ENCODE data around the gene GPR153. TPM values are rescaled to one million over a fixed set of nuclear protein-coding genes. Genes with fewer than 3 reads are reported as not detected.
A peak's percentile ranks its signal among the peaks of the same experiment; 100 is the strongest.

The GPR153 gene
- total and polyA plus RNA-seq, 2 donors from 2014 or later, result 1.1 to 8.6 TPM

- Histone ChIP-seq H3K4me1 (ENCODE audit: control insufficient read depth in 2 of 3, insufficient read depth in 2 of 3, low read depth in 1 of 3, low read length in 3 of 3) (peaks cover 0 to 2% (median 0%) of the 10 kb centered on the region in 3 donors), H3K27me3 (ENCODE audit: control insufficient read depth, insufficient read depth, low read length) (peaks cover 41% of the 10 kb centered on the region), H3K9ac (ENCODE audit: low read length in 3 of 3) (no peak overlapping the region), H3K4me3 (ENCODE audit: low read length in 3 of 3) (no peak overlapping the region), H3K27ac (ENCODE audit: low read depth in 2 of 2, low read length in 2 of 2) (no peak overlapping the region), H3K36me3 (ENCODE audit: control insufficient read depth in 2 of 3, insufficient read depth in 3 of 3, low read length in 3 of 3) (no peaks in the 10 kb centered on the region), H3K9me3 (ENCODE audit: control insufficient read depth in 2 of 3, insufficient read depth in 1 of 3, low read length in 3 of 3) (no peaks in the 10 kb centered on the region)
- intact Hi-C loops (cut with DNase I), result loop anchor here (10.0 kb wide), 1 partner anchor 187 kb away; no protein-coding TSS in a partner anchor
- FAIRE-seq, result no peak
- no peak for TF ChIP-seq CTCF (IDR thresholded peaks at IDR 0.05; ENCODE audit: borderline replicate concordance, extremely low read depth, insufficient read depth)
- DNase-seq, result peak in 3 of 5 donors; percentile 23 to 69 (median 58)
Measured at GRCh38 chr1:6241887-6242740, 18.8 kb downstream of the GPR153 start.

GRCh38 chr1:6241107-6241886 is 19.6 kb downstream of the GPR153 start:
- DNase-seq (peak in 2 of 5 donors; percentile 43 to 60), FAIRE-seq (no peak)
- no peak for TF ChIP-seq CTCF (IDR thresholded peaks at IDR 0.05; ENCODE audit: borderline replicate concordance, extremely low read depth, insufficient read depth)
- intact Hi-C loops (cut with DNase I), result loop anchor here (10.0 kb wide), 1 partner anchor 186 kb away; no protein-coding TSS in a partner anchor
- no peaks in the 10 kb centered on the region for H3K9me3 ChIP-seq (ENCODE audit: control insufficient read depth in 2 of 3, insufficient read depth in 1 of 3, low read length in 3 of 3)
- H3K4me3 ChIP-seq (ENCODE audit: low read length in 3 of 3), result no peak overlapping the region
- no peaks in the 10 kb centered on the region for H3K36me3 ChIP-seq (ENCODE audit: control insufficient read depth in 2 of 3, insufficient read depth in 3 of 3, low read length in 3 of 3)
- H3K4me1 ChIP-seq (ENCODE audit: control insufficient read depth in 2 of 3, insufficient read depth in 2 of 3, low read depth in 1 of 3, low read length in 3 of 3), result peaks cover 0 to 3% (median 0%) of the 10 kb centered on the region in 3 donors
- H3K27ac ChIP-seq (ENCODE audit: low read depth in 2 of 2, low read length in 2 of 2), result no peak overlapping the region
- peaks cover 38% of the 10 kb centered on the region for H3K27me3 ChIP-seq (ENCODE audit: control insufficient read depth, insufficient read depth, low read length)
- H3K9ac ChIP-seq (ENCODE audit: low read length in 3 of 3), result no peak overlapping the region

- H3K27ac ChIP-seq (ENCODE audit: low read depth in 2 of 2, low read length in 2 of 2), result no peak overlapping the region
- peaks cover 34% of the 10 kb centered on the region for H3K27me3 ChIP-seq (ENCODE audit: control insufficient read depth, insufficient read depth, low read length)
- FAIRE-seq (no peak), DNase-seq (peak in 1 of 5 donors; percentile 27)
- peaks cover 0 to 3% (median 0%) of the 10 kb centered on the region in 3 donors for H3K4me1 ChIP-seq (ENCODE audit: control insufficient read depth in 2 of 3, insufficient read depth in 2 of 3, low read depth in 1 of 3, low read length in 3 of 3)
- no peak overlapping the region for H3K9ac ChIP-seq (ENCODE audit: low read length in 3 of 3)
- H3K4me3 ChIP-seq (ENCODE audit: low read length in 3 of 3), result no peak overlapping the region
- H3K36me3 ChIP-seq (ENCODE audit: control insufficient read depth in 2 of 3, insufficient read depth in 3 of 3, low read length in 3 of 3), result no peaks in the 10 kb centered on the region
- no peaks in the 10 kb centered on the region for H3K9me3 ChIP-seq (ENCODE audit: control insufficient read depth in 2 of 3, insufficient read depth in 1 of 3, low read length in 3 of 3)
- no peak for TF ChIP-seq CTCF (IDR thresholded peaks at IDR 0.05; ENCODE audit: borderline replicate concordance, extremely low read depth, insufficient read depth)
- intact Hi-C loops (cut with DNase I), result loop anchor here (10.0 kb wide), 1 partner anchor 185 kb away; no protein-coding TSS in a partner anchor
Measured at GRCh38 chr1:6239950-6240768, 20.7 kb downstream of the GPR153 start.
